Measurements from ENCODE around the gene GLUD2.
"Not testable (repeated sequence)": the region's sequence is repeated elsewhere in the genome, so short reads cannot be mapped to it uniquely, and the experiment has no call there.

The GLUD2 gene

GRCh38 chrX:121047441-121048419 lies at the start of gene GLUD2:
Gene GLUD2 (plus strand): TSS chrX:121047610. CDS start chrX:121047685, 75 bp downstream.
- peak; percentile 16 to 60 for DNase-seq (ENCODE audit: low read depth in 1 of 2, low spot score in 1 of 2)
- in situ Hi-C loops (cut with HindIII; ENCODE audit: low pct_unique_long_range_greater_than_20kb, low sequenced_read_pairs), result not testable (repeated sequence)

- DNase-seq (ENCODE audit: low read depth in 1 of 2, low spot score in 1 of 2), result no peak
- no peak for TF ChIP-seq JUND (IDR thresholded peaks at IDR 0.05; ENCODE audit: low read depth)
- in situ Hi-C loops (cut with HindIII; ENCODE audit: low pct_unique_long_range_greater_than_20kb, low sequenced_read_pairs), result no loop called here
These were observed 48.0 kb upstream of the GLUD2 start for GRCh38 chrX:120999413-120999812.

GRCh38 chrX:121000589-121000988 lies 46.8 kb upstream of the GLUD2 start:
- in situ Hi-C loops (cut with HindIII; ENCODE audit: low pct_unique_long_range_greater_than_20kb, low sequenced_read_pairs), result no loop called here
- TF ChIP-seq JUND (IDR thresholded peaks at IDR 0.05; ENCODE audit: low read depth), result no peak
- peak in 1 of 2 experiments; percentile 73 for DNase-seq (ENCODE audit: low read depth in 1 of 2, low spot score in 1 of 2)

GRCh38 chrX:121008920-121009319 lies 38.5 kb upstream of the GLUD2 start:
- in situ Hi-C loops (cut with HindIII; ENCODE audit: low pct_unique_long_range_greater_than_20kb, low sequenced_read_pairs), result no loop called here
- DNase-seq (ENCODE audit: low read depth in 1 of 2, low spot score in 1 of 2), result peak in 1 of 2 experiments; percentile 38
- TF ChIP-seq JUND (IDR thresholded peaks at IDR 0.05; ENCODE audit: low read depth), result no peak

- no peak for DNase-seq (ENCODE audit: low read depth in 1 of 2, low spot score in 1 of 2)
- TF ChIP-seq JUND (IDR thresholded peaks at IDR 0.05; ENCODE audit: low read depth), result no peak
- in situ Hi-C loops (cut with HindIII; ENCODE audit: low pct_unique_long_range_greater_than_20kb, low sequenced_read_pairs), result no loop called here
These were observed 37.6 kb upstream of the GLUD2 start for GRCh38 chrX:121009764-121010163.

- no peak for TF ChIP-seq JUND (IDR thresholded peaks at IDR 0.05; ENCODE audit: low read depth)
- no peak for DNase-seq (ENCODE audit: low read depth in 1 of 2, low spot score in 1 of 2)
- in situ Hi-C loops (cut with HindIII; ENCODE audit: low pct_unique_long_range_greater_than_20kb, low sequenced_read_pairs), result no loop called here
These were observed 37.2 kb upstream of the GLUD2 start for GRCh38 chrX:121010218-121010617.

- TF ChIP-seq JUND (IDR thresholded peaks at IDR 0.05; ENCODE audit: low read depth), result no peak
- in situ Hi-C loops (cut with HindIII; ENCODE audit: low pct_unique_long_range_greater_than_20kb, low sequenced_read_pairs), result no loop called here
- DNase-seq (ENCODE audit: low read depth in 1 of 2, low spot score in 1 of 2), result no peak
These were observed 36.2 kb upstream of the GLUD2 start for GRCh38 chrX:121011254-121011653.

- DNase-seq (ENCODE audit: low read depth in 1 of 2, low spot score in 1 of 2), result peak in 1 of 2 experiments; percentile 83
- no peak for TF ChIP-seq JUND (IDR thresholded peaks at IDR 0.05; ENCODE audit: low read depth)
- in situ Hi-C loops (cut with HindIII; ENCODE audit: low pct_unique_long_range_greater_than_20kb, low sequenced_read_pairs), result no loop called here
These were observed 33.4 kb upstream of the GLUD2 start for GRCh38 chrX:121013897-121014455.

- no peak for TF ChIP-seq JUND (IDR thresholded peaks at IDR 0.05; ENCODE audit: low read depth)
- in situ Hi-C loops (cut with HindIII; ENCODE audit: low pct_unique_long_range_greater_than_20kb, low sequenced_read_pairs), result no loop called here
These were observed 32.6 kb upstream of the GLUD2 start for GRCh38 chrX:121014826-121015225.

GRCh38 chrX:121028419-121028818 lies 19.0 kb upstream of the GLUD2 start:
- no peak for DNase-seq (ENCODE audit: low read depth in 1 of 2, low spot score in 1 of 2)
- no peak for TF ChIP-seq JUND (IDR thresholded peaks at IDR 0.05; ENCODE audit: low read depth)
- in situ Hi-C loops (cut with HindIII; ENCODE audit: low pct_unique_long_range_greater_than_20kb, low sequenced_read_pairs), result no loop called here

More at GRCh38 chrX:121014826-121015225, 32.6 kb upstream of the GLUD2 start:
- no peak for DNase-seq (ENCODE audit: low read depth in 1 of 2, low spot score in 1 of 2)

GRCh38 chrX:121030083-121030482 lies 17.3 kb upstream of the GLUD2 start:
- DNase-seq (ENCODE audit: low read depth in 1 of 2, low spot score in 1 of 2), result no peak
- in situ Hi-C loops (cut with HindIII; ENCODE audit: low pct_unique_long_range_greater_than_20kb, low sequenced_read_pairs), result no loop called here
- TF ChIP-seq JUND (IDR thresholded peaks at IDR 0.05; ENCODE audit: low read depth), result no peak

- in situ Hi-C loops (cut with HindIII; ENCODE audit: low pct_unique_long_range_greater_than_20kb, low sequenced_read_pairs), result no loop called here
- no peak for TF ChIP-seq JUND (IDR thresholded peaks at IDR 0.05; ENCODE audit: low read depth)
- no peak for DNase-seq (ENCODE audit: low read depth in 1 of 2, low spot score in 1 of 2)
These were observed 14.9 kb upstream of the GLUD2 start for GRCh38 chrX:121032531-121032930.

GRCh38 chrX:121036137-121036536 lies 11.3 kb upstream of the GLUD2 start:
- in situ Hi-C loops (cut with HindIII; ENCODE audit: low pct_unique_long_range_greater_than_20kb, low sequenced_read_pairs), result no loop called here
- TF ChIP-seq JUND (IDR thresholded peaks at IDR 0.05; ENCODE audit: low read depth), result no peak
- no peak for DNase-seq (ENCODE audit: low read depth in 1 of 2, low spot score in 1 of 2)
